ENCODE data around the gene TRIM5.
A peak's percentile ranks its signal among the peaks of the same experiment; 100 is the strongest.
"Not testable (repeated sequence)": the region's sequence is repeated elsewhere in the genome, so short reads cannot be mapped to it uniquely, and the experiment has no call there.

The TRIM5 gene

GRCh38 chr11:5686426-5686825 lies 1.6 kb upstream of the TRIM5 start:
- DNase-seq = no peak

GRCh38 chr11:5684036-5684645 lies 733 bp downstream of the TRIM5 start:
- no peak for DNase-seq

GRCh38 chr11:5683620-5684019 lies 1.3 kb downstream of the TRIM5 start:
- not testable (repeated sequence) for DNase-seq

GRCh38 chr11:5682890-5683441 lies 1.9 kb downstream of the TRIM5 start:
- DNase-seq = not testable (repeated sequence)

- DNase-seq = no peak
Observed at GRCh38 chr11:5679811-5680210, 5.1 kb downstream of the TRIM5 start.

GRCh38 chr11:5674391-5674790 lies 10.5 kb downstream of the TRIM5 start:
- no peak for DNase-seq

GRCh38 chr11:5671831-5672230 lies 13.0 kb downstream of the TRIM5 start:
- no peak for DNase-seq

GRCh38 chr11:5666402-5666793 lies 18.5 kb downstream of the TRIM5 start:
- DNase-seq = no peak

- no peak for DNase-seq
Observed at GRCh38 chr11:5665746-5666401, 19.0 kb downstream of the TRIM5 start.

- DNase-seq = no peak
Observed at GRCh38 chr11:5665051-5665570, 19.8 kb downstream of the TRIM5 start.

- DNase-seq = no peak
Observed at GRCh38 chr11:5663511-5663910, 21.4 kb downstream of the TRIM5 start.

GRCh38 chr11:5658318-5658717 lies 26.6 kb downstream of the TRIM5 start:
- no peak for DNase-seq

- DNase-seq = not testable (repeated sequence)
Observed at GRCh38 chr11:5656956-5657355, 27.9 kb downstream of the TRIM5 start.

GRCh38 chr11:5655474-5655873 lies 29.4 kb downstream of the TRIM5 start:
- DNase-seq = no peak

- DNase-seq = no peak
Observed at GRCh38 chr11:5646139-5646538, 38.7 kb downstream of the TRIM5 start.

- DNase-seq = no peak
Observed at GRCh38 chr11:5643585-5643984, 41.3 kb downstream of the TRIM5 start.

- DNase-seq = no peak
Observed at GRCh38 chr11:5639953-5640352, 44.9 kb downstream of the TRIM5 start.

GRCh38 chr11:5631969-5632635 lies 52.8 kb downstream of the TRIM5 start:
- DNase-seq = no peak

GRCh38 chr11:5631417-5631816 lies 53.5 kb downstream of the TRIM5 start:
- DNase-seq = no peak

- DNase-seq = no peak
Observed at GRCh38 chr11:5626196-5626595, 58.7 kb downstream of the TRIM5 start.

- no peak for DNase-seq
Observed at GRCh38 chr11:5625281-5625680, 59.6 kb downstream of the TRIM5 start.

GRCh38 chr11:5624489-5625279 lies 60.2 kb downstream of the TRIM5 start, which contains the start of gene TRIM34:
Gene TRIM34, plus strand, starts transcription at chr11:5625001. Its CDS starts 7,331 bp downstream, at chr11:5632332.
- DNase-seq = peak; percentile 64

GRCh38 chr11:5622802-5623201 lies 62.1 kb downstream of the TRIM5 start:
- DNase-seq = no peak

Measured in islet precursor cell (in vitro differentiated cells).